Right renal cortex interstitium (tissue), 3 donors: ENCODE data around the gene SNX8. TPM values are rescaled to one million over a fixed set of nuclear protein-coding genes. Genes with fewer than 3 reads are reported as not detected.

Source experiments
- DNase-seq, 3 donors: peaks; one replicate each; pipeline ENCODE4 v3.0.0-alpha.2; 2013; ENCODE audit warnings: low read depth in 3 of 3, low spot score in 2 of 3
- polyA plus RNA-seq, 3 donors: library from polyadenylated mRNA; unstranded; fragments of 120-200 nt; gene quantifications; one replicate each; pipeline ENCODE4 v1.2.1, GENCODE V29; 2013; ENCODE audit not compliant: insufficient read length in 3 of 3

SNX8 gene
- polyA plus RNA-seq, 3 donors = 37.1 to 44.0 (median 37.6) TPM

- DNase-seq = no peak
Measured at GRCh38 chr7:2266911-2267310, 47.3 kb downstream of the SNX8 start.

DNA sequence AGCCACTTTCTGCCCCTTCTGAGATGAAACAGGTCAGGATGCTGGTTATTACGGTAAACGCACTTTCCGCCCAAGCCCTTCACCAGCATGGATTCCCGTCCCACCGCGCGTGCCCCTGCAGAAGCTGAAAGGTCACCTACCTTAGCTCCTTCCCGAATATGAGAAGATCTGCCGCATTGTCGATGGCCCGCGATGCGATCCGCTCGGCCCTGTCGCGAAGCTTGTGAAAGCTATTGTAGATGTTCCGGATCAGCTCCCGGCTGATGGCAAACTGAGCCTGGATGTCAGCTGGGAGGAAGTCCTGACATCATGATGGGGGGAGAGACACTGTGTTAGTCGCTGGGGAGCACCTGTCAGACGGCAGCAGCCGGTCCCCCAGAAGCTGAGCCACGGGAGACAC, 50.1 kb downstream of the SNX8 start:
- DNase-seq = no peak

GRCh38 chr7:2263176-2263575, 51.1 kb downstream of the SNX8 start:
- no peak for DNase-seq

- no peak for DNase-seq
Measured at GRCh38 chr7:2261611-2262010, 52.6 kb downstream of the SNX8 start.

DNA sequence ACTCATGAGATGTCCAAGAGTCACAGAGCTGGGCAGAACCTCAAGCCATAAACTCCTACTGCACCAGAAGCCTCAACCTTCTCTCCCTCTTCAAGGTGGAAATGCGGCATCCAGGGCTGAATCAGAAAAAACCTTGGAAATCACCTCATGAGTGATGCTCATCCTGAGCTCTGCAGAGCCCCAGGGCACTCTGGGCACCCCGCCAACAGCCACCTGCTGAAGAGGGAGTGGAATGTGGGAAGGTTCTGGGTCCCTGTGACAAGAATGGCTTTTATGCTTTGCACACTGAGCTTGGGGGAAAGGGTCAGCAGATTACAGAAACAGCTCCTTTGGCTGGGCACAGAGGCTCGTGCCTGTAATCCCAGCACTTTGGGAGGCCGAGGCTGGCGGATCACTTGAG, 53.4 kb downstream of the SNX8 start:
- DNase-seq = no peak

GRCh38 chr7:2259480-2259879, 54.8 kb downstream of the SNX8 start:
- DNase-seq = no peak

- DNase-seq = no peak
Measured at GRCh38 chr7:2258661-2259365, 55.4 kb downstream of the SNX8 start.

- DNase-seq = no peak
Measured at GRCh38 chr7:2257651-2258050, 56.6 kb downstream of the SNX8 start.

- no peak for DNase-seq
Measured at GRCh38 chr7:2257046-2257551, 57.1 kb downstream of the SNX8 start.

GRCh38 chr7:2256306-2257045, 57.8 kb downstream of the SNX8 start:
- DNase-seq = no peak

DNA sequence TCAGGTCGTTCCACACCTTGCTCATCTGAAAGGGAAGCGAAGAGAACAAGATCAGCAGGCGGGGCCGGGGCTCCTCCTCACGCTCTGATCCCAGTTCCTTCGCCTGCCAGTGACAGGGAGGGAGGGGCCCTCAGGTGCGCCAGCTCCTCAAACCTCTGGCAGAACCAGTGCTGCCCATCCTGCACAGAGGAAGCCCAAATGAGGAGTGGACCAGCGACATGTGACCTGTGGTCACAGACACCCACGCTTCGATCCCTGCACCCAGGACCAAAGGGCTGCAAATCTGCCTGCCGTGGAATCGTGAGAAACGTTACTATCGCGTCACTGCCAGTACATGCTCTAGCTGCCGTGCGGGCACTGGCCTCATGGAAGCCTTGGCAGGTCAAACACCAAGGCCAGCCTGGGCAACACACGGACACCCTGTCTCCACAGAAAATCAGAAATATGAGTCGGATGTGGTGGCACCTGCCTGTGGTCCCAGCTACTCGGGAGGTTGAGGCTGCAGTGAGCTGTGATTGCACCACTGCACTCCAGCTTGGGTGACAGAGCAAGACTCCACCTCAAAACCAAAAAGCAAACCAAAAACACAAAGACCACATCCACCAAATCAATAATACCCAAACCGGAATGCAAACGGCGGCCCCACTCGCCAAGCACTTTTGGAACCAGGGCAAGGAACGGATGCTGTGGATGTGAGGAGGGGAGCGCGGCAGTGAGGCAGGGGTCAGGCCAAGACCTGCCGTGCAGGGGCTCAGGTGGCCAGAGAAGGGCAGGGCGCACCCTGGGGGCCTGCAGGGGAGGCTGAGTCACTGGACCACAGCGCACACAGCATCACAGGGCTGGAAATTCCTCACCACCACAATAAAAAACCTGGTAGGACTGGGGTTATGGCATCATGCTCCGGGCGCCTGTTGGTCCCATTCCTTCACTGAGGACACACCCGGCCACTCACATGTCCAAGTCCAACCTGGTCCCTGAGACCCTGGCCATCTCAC, 58.8 kb downstream of the SNX8 start:
- no peak for DNase-seq

GRCh38 chr7:2254429-2255144, 59.7 kb downstream of the SNX8 start:
- no peak for DNase-seq

DNA sequence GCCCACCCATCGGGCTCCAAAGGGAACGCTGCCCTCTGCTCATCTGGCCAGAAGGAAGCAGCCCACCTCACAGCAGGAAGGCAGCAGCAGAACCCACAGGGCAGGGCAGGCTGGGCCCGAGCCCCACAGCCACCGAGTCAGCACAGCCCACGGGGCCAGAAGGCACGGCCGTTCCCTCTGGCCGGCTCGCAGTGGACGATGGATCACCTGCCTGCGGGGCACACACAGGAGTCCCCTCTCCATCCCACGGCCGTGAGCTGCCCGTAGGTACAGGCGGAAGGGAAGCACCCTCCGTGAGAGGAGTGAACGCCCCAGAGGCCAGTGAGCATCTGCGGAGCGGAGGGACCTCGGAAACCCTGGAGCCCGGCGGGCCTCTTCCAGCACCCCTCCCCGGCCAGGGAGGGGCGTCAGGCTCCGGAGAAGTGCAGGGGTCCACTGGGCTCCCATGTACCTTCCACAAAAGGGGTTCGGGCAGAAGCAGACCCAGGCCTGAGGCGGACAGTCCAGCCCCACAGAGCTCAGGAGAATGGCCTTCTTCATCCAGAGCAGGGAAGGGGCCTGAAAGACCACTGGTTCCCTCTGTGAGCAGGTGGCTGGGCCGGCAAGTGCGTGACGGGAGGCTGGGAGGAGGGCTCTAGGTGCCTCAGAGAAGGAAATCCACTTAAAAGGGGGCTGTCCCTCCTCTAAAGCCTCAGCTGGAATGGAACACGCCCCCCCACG, 60.6 kb downstream of the SNX8 start:
- DNase-seq = no peak

DNA sequence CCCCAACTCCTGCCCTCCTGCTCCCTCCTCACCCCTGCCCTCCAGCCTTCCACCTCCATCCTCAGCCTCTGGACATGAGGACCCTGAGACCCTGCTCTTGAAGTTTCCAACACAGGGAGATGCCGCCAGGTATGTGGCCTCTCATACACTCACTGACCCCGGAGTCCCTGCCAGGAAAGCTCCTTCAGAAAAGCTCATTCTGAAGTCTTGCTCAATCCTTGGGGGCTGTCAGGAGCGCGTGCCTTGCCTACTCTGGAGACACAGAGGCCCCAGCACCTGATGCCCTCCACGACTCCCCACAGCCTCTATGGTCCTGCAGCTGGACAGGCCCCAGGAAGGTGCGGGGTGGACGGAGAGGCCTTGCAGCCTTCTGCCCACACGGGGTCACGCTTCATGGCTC, 61.2 kb downstream of the SNX8 start:
- DNase-seq = no peak

- DNase-seq = no peak
Measured at GRCh38 chr7:2251841-2252771, 62.1 kb downstream of the SNX8 start.

GRCh38 chr7:2251381-2251780, 62.9 kb downstream of the SNX8 start:
- DNase-seq = no peak

GRCh38 chr7:2249744-2250323, 64.4 kb downstream of the SNX8 start:
- DNase-seq = no peak

DNA sequence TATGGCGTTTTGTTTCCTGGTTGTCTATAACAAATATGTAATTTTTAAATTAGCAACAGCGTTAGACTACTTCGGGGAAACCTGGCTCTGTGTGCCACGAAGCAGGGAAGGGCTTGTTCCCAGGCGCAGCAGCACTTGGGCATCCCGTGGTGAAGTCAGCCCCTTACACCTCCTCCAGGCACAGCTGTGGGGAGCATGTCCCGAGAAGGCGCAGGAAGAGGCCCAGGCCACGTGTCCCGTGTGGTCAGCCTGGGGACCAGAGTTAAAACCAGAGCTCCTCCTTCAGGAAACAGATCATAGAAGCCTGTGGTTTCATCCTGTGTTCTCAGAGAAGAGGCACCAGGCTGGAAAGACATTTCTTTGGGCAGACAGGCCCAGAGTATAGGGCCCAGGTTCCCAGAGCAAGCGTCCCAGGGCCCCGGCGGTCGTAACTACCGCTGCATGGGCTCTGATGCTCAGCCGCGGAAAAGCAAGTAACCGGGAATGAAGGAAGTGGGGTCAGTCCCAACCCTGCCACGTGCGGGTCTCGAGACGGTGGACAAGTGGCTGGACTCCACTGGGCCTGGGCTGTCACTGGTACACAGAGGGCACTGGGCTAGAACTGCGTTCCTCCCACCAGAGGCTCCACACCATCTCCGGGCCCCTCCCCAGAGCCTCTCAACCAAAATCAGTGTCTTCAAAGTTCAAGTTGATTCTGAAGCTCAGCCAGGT, 65.1 kb downstream of the SNX8 start:
- no peak for DNase-seq
